Astrocyte (in vitro differentiated cells and primary cell): ENCODE results near the gene MECP2. TPM values are rescaled to one million over a fixed set of nuclear protein-coding genes. Genes with fewer than 3 reads are reported as not detected.
A peak's percentile ranks its signal among the peaks of the same experiment; 100 is the strongest.

Experiments
- DNase-seq: peaks from one replicate; pipeline ENCODE4 v3.0.0-alpha.2; 2010; ENCODE audit warnings: low read depth
- FAIRE-seq: peaks from 2 replicates; lab custom pipeline; 2011; peaks lifted over from hg19 to GRCh38; lab: Jason Lieb, UNC
- H2AFZ ChIP-seq: 2 replicates; pipeline ENCODE4 v1.6.0; 2012; ENCODE audit warnings: low read depth, low read length, inconsistent platforms
- H3K27ac ChIP-seq: 2 replicates; pipeline ENCODE4 v1.5.1; 2011; ENCODE audit warnings: low read depth, low read length, inconsistent platforms
- H3K27me3 ChIP-seq: 2 replicates; pipeline ENCODE4 v1.6.0; 2011; ENCODE audit warnings: low read length, inconsistent platforms; ENCODE audit not compliant: insufficient read depth
- H3K36me3 ChIP-seq: 2 replicates; pipeline ENCODE4 v1.5.1; 2011; ENCODE audit warnings: low read length, inconsistent platforms; ENCODE audit not compliant: insufficient read depth
- H3K4me1 ChIP-seq: 2 replicates; pipeline ENCODE4 v1.5.1; 2011; ENCODE audit warnings: low read length, inconsistent platforms; ENCODE audit not compliant: insufficient read depth
- H3K4me2 ChIP-seq: 2 replicates; pipeline ENCODE4 v1.6.0; 2012; ENCODE audit warnings: low read length, inconsistent platforms
- H3K4me3 ChIP-seq: 2 replicates; pipeline ENCODE4 v1.5.1; 2011; ENCODE audit warnings: low read depth, mild to moderate bottlenecking, low read length, inconsistent platforms; ENCODE audit not compliant: insufficient read depth
- H3K79me2 ChIP-seq: 2 replicates; pipeline ENCODE4 v1.6.0; 2012; ENCODE audit warnings: mild to moderate bottlenecking, low read length, inconsistent platforms; ENCODE audit not compliant: insufficient read depth
- H3K9ac ChIP-seq: 2 replicates; pipeline ENCODE4 v1.6.0; 2012; ENCODE audit warnings: mild to moderate bottlenecking, low read length, inconsistent platforms
- H3K9me3 ChIP-seq: 2 replicates; pipeline ENCODE4 v1.5.1; 2012; ENCODE audit warnings: low read depth, mild to moderate bottlenecking, low read length, inconsistent platforms; ENCODE audit not compliant: insufficient read depth
- H4K20me1 ChIP-seq: 2 replicates; pipeline ENCODE4 v1.6.0; 2012; ENCODE audit warnings: low read length, inconsistent platforms; ENCODE audit not compliant: insufficient read depth
- H3K27ac Mint-ChIP-seq: one replicate; pipeline ENCODE4 v1.8.0; 2021; ENCODE audit warnings: mild to moderate bottlenecking, mixed read lengths; ENCODE audit not compliant: unreplicated experiment
- H3K27me3 Mint-ChIP-seq: one replicate; pipeline ENCODE4 v1.8.0; 2021; ENCODE audit warnings: low read depth, mixed read lengths; ENCODE audit not compliant: unreplicated experiment
- H3K36me3 Mint-ChIP-seq: one replicate; pipeline ENCODE4 v1.8.0; 2021; ENCODE audit warnings: low read depth, mixed read lengths; ENCODE audit not compliant: unreplicated experiment
- H3K4me1 Mint-ChIP-seq: one replicate; pipeline ENCODE4 v1.8.0; 2021; ENCODE audit warnings: low read depth, mixed read lengths; ENCODE audit not compliant: unreplicated experiment
- H3K4me3 Mint-ChIP-seq: one replicate; pipeline ENCODE4 v1.8.0; 2021; ENCODE audit warnings: mild to moderate bottlenecking, moderate library complexity, mixed read lengths; ENCODE audit not compliant: unreplicated experiment
- H3K9me3 Mint-ChIP-seq: one replicate; pipeline ENCODE4 v1.8.0; 2021; ENCODE audit warnings: mild to moderate bottlenecking, mixed read lengths; ENCODE audit not compliant: unreplicated experiment
- CTCF ChIP-seq: IDR thresholded peaks from 2 replicates; pipeline ENCODE4 v1.5.1; 2011; ENCODE audit warnings: low read depth, mild to moderate bottlenecking, inconsistent platforms, low read length, moderate library complexity; ENCODE audit not compliant: insufficient read depth
- EZH2 ChIP-seq: IDR thresholded peaks from 2 replicates; pipeline ENCODE4 v1.6.1; 2012; ENCODE audit warnings: mild to moderate bottlenecking, low read length, inconsistent platforms; ENCODE audit not compliant: insufficient read depth
- total RNA-seq: library from RNA; stranded (reverse); gene quantifications from 2 replicates; pipeline ENCODE4 v1.2.1, GENCODE V29; 2021

Gene MECP2
- total RNA-seq, 1 donor from 2014 or later: 36.2 TPM

GRCh38 chrX:154032653-154033052 lies 64.9 kb downstream of the MECP2 start:
- DNase-seq (no peak), FAIRE-seq (no peak)
- H3K4me3 ChIP-seq: no peak overlapping the region
- Mint-ChIP-seq H3K27me3 (no peaks in the 10 kb centered on the region), H3K4me1 (peaks cover 18% of the 10 kb centered on the region), H3K36me3 (peaks cover 4% of the 10 kb centered on the region), H3K9me3 (no peaks in the 10 kb centered on the region), H3K4me3 (no peak overlapping the region), H3K27ac (peak overlapping the region; percentile 34)
- no peak overlapping the region for H2AFZ ChIP-seq
- peaks cover 3% of the 10 kb centered on the region for H3K36me3 ChIP-seq
- no peaks in the 10 kb centered on the region for H3K4me1 ChIP-seq
- no peaks in the 10 kb centered on the region for H3K9me3 ChIP-seq
- no peaks in the 10 kb centered on the region for H3K27me3 ChIP-seq
- peaks cover 26% of the 10 kb centered on the region for H3K79me2 ChIP-seq
- no peak overlapping the region for H3K9ac ChIP-seq
- TF ChIP-seq CTCF (no peak), EZH2 (no peak)
- no peak overlapping the region for H3K27ac ChIP-seq
- peaks cover 19% of the 10 kb centered on the region for H4K20me1 ChIP-seq
- no peak overlapping the region for H3K4me2 ChIP-seq

- Histone ChIP-seq H3K27me3 (no peaks in the 10 kb centered on the region), H2AFZ (no peak overlapping the region), H3K79me2 (peaks cover 24% of the 10 kb centered on the region), H3K4me2 (no peak overlapping the region), H3K36me3 (peaks cover 3% of the 10 kb centered on the region), H4K20me1 (peaks cover 19% of the 10 kb centered on the region), H3K4me3 (no peak overlapping the region), H3K4me1 (no peaks in the 10 kb centered on the region), H3K27ac (no peak overlapping the region), H3K9ac (no peak overlapping the region), H3K9me3 (no peaks in the 10 kb centered on the region)
- TF ChIP-seq EZH2 (no peak), CTCF (no peak)
- no peaks in the 10 kb centered on the region for H3K27me3 Mint-ChIP-seq
- no peak for DNase-seq
- H3K9me3 Mint-ChIP-seq: no peaks in the 10 kb centered on the region
- no peak overlapping the region for H3K4me3 Mint-ChIP-seq
- H3K4me1 Mint-ChIP-seq: peaks cover 18% of the 10 kb centered on the region
- no peak for FAIRE-seq
- H3K36me3 Mint-ChIP-seq: peaks cover 4% of the 10 kb centered on the region
- peak overlapping the region; percentile 34 for H3K27ac Mint-ChIP-seq
These were observed 65.4 kb downstream of the MECP2 start for GRCh38 chrX:154032160-154032559.

GRCh38 chrX:154030715-154031305 lies 66.7 kb downstream of the MECP2 start:
- Histone ChIP-seq H3K9me3 (no peaks in the 10 kb centered on the region), H3K4me1 (no peaks in the 10 kb centered on the region), H3K4me2 (no peak overlapping the region), H3K9ac (no peak overlapping the region), H4K20me1 (peaks cover 19% of the 10 kb centered on the region), H3K27ac (no peak overlapping the region), H2AFZ (no peak overlapping the region), H3K27me3 (no peaks in the 10 kb centered on the region), H3K36me3 (peaks cover 3% of the 10 kb centered on the region), H3K79me2 (peaks cover 24% of the 10 kb centered on the region), H3K4me3 (no peak overlapping the region)
- Mint-ChIP-seq H3K27me3 (no peaks in the 10 kb centered on the region), H3K27ac (no peak overlapping the region), H3K9me3 (no peaks in the 10 kb centered on the region), H3K4me1 (peaks cover 16% of the 10 kb centered on the region), H3K36me3 (peaks cover 3% of the 10 kb centered on the region), H3K4me3 (no peak overlapping the region)
- no peak for FAIRE-seq
- TF ChIP-seq EZH2 (no peak), CTCF (no peak)
- no peak for DNase-seq
